GM12874 (cell line): Measurements from ENCODE around the gene CES2.
A peak's percentile ranks its signal among the peaks of the same experiment; 100 is the strongest.

Experiments
- TF ChIP-seq, protein P1 (sequence below): IDR thresholded peaks from 2 replicates; pipeline ENCODE4 v1.5.1; 2011; ENCODE audit warnings: low read depth, mild to moderate bottlenecking, control low read depth, low read length, moderate library complexity; ENCODE audit not compliant: insufficient read depth

CES2 gene

DNA sequence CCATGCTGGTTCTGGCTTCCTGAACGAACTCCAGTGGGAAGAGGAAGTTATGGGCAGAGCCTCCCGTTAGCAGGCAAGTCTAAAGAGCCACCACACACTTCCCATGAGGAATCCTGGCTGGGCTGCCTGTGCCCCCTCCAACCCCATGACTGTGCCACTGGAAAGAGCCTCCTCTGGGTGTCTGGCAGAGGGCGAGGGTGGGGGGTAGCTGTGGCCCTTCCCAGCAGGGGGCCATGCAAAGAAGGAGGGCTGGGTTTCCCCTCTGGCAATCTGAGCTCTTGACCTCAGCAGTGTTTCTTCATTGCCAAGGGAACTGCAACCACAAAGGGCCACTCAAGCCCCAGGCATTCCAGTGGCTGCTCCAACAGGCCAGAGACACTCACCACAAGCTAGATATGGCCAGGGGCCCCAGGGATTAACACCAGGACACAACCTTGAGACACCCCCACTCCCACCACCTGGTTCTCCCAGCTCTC is 8.3 kb upstream of the CES2 start:
- TF ChIP-seq, protein P1, sequence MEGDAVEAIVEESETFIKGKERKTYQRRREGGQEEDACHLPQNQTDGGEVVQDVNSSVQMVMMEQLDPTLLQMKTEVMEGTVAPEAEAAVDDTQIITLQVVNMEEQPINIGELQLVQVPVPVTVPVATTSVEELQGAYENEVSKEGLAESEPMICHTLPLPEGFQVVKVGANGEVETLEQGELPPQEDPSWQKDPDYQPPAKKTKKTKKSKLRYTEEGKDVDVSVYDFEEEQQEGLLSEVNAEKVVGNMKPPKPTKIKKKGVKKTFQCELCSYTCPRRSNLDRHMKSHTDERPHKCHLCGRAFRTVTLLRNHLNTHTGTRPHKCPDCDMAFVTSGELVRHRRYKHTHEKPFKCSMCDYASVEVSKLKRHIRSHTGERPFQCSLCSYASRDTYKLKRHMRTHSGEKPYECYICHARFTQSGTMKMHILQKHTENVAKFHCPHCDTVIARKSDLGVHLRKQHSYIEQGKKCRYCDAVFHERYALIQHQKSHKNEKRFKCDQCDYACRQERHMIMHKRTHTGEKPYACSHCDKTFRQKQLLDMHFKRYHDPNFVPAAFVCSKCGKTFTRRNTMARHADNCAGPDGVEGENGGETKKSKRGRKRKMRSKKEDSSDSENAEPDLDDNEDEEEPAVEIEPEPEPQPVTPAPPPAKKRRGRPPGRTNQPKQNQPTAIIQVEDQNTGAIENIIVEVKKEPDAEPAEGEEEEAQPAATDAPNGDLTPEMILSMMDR, result no peak

DNA sequence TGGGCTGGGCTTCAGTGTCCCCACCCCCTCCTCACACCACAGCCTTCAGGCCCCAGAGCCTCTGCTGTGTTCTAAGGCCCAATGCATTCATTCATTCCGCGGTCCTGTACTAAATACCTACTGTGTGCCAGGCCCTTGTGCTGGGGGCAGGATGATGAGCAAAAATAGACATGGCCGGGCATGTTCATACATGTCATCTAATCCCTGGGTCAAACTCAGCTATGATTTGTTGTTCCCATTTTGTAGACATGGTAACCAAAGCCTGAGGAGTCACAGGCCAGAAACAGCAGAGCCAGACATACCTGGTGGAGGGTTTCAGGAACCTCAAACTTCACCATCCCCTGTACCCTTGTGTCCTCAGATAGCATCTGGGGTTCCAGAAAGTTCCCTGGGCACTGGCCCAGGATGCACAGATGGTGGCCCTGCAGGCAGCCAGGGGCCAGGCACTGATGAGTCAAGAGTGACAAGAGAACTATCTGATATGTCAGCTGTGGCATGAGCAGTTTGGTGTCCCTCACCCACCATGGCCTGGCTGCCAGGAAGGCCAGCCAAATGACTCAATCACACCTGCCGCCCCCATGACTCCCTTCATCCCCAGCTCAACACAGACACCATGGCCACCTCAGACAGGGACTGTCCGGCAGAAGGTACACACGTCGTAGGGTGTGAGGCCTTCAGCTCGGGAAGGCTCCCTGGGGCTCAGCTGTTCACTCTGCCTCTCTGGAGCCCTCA is 7.2 kb upstream of the CES2 start:
- TF ChIP-seq, protein P1, result no peak

DNA sequence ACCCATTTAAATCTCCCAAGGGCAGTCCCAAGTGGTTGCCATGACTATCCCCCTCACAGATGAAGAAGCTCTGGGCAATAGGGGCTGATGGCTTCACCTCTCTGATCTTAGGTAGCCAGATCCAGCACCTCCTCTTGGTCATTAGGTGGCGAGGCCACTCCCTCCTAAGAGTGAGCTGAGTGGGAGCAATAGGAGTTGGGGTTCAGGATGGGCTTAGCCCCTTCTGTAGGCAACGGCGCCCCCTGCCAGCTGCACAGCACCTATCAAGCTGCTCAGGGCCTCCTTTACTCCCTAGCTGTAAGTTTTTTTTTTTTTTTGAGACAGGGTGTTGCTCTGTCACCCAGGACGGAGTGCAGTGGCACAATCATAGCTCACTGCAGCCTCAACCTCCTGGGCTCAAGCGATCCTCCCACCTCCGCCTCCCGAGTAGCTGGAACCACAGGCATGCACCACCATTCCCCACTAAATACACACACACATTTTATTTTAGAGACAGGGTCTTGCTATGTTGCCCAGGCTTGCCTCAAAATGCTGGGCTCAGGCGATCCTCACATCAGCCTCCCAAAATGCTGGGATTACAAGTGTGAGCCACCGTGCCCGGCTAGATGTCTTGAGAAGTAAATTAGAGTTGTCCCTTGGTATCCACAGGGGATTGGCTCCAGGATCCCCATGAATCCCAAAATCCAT is 6.5 kb upstream of the CES2 start:
- TF ChIP-seq, protein P1, result peak; percentile 51

DNA sequence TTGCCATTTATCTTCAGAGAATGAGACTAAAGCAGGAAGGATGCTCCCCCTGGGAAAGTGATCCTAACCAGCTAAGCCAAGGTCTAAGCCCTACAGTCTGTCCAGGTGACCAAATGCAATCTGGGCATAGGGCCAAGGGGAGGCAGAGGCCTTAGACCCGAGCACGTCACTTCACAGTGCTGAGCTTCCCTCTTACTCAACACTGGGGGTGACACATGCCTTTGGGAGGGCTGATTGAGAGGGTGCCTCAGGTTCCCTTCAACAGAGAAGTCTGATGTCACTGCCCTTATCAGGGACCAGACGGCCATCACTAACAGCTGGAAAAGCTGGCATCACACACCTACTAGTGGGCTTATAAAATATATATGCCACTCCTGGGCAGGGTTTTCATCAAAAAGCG is 5.1 kb upstream of the CES2 start:
- TF ChIP-seq, protein P1, result no peak

DNA sequence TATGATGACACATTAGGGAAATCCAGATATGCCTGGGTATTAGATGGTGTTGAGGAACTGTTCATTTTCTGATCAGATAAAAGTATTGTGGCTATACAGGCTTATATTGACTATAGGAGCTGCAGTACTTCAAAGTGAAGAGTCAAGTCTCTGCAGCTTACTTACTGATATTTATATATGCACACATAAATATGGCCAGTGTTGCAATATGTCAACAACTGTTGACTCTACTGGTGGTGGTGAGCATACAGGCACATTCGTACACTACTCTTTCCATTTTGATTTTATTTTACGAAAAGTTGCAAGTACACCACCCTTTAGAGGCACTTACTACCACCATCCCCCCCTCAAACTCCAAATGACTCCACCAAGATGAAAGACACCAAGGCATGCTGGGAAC is 3.7 kb upstream of the CES2 start:
- TF ChIP-seq, protein P1, result no peak

DNA sequence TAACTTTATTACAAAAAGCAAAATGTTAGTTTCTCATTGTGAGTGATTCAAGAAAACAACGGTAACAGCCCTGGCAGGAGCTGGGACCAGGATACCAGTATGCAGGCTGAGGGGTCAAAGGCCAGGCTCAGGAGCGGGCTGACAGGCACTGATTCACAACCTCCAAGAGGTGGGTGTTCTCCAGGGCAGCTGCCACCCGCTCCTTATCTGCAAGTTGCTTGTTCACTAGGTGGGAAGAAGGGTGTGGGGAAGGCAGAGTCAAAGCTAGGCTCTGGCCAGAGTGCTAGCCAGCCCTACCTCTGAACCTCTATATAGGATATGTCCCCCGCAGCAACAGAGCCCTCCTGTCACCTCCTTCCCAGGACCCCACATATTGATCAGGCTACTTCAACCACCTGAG is 3.2 kb upstream of the CES2 start:
- TF ChIP-seq, protein P1, result no peak

DNA sequence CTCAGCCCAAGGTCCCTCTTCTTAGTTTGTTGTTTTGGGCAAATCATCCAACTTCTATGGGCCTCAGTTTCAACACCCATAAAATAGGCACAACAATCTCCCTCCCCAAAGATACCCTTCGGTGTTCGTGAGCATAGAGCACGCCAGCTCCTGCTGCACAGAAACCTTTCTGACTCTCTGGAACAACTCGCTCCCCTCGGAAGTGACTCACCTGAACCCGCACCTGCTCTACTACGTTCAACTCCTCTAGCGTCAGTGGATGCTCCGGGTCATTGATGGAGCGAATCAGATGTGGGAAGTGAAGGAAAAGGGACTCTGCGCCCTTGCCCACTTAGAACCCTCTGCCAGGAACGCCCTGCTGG is 1.6 kb upstream of the CES2 start:
- TF ChIP-seq, protein P1, result no peak
